ENCODE data around the gene GSE1. TPM values are rescaled to one million over a fixed set of nuclear protein-coding genes. Genes with fewer than 3 reads are reported as not detected.

GSE1 gene
- total RNA-seq, 1 experiment from 2014 or later: 38.4 TPM

DNA sequence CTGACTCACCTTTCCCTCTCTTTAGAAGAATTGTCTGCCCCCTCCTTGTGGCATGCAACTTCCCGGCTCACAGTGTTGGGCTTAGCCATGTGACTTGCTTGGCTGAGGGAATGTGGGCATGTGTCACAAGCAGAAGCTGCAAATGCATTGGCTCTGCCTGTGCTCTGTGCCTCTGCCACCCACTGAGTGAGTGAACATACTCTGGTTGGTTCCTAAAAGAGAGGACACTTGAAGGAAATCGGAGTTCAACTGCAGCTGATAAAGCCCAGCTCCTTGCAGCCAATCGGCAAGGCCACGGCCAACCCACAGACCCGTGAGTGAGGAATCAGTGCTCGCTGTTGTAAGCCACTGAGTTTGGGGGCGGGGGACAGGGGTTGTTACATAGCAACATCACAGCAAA, 86.5 kb downstream of the GSE1 start:
- Histone ChIP-seq H3K36me3 (ENCODE audit: low read depth, low read length) (no peaks in the 10 kb centered on the region), H3K9ac (ENCODE audit: low read length) (no peak overlapping the region), H3K4me1 (ENCODE audit: insufficient read depth, low read length) (no peaks in the 10 kb centered on the region), H3K4me2 (ENCODE audit: low read length) (no peak overlapping the region), H2AFZ (ENCODE audit: low read length) (no peak overlapping the region), H3K27me3 (ENCODE audit: low read length) (no peaks in the 10 kb centered on the region), H3K9me3 (ENCODE audit: low read length) (no peaks in the 10 kb centered on the region), H3K27ac (ENCODE audit: low read length) (no peak overlapping the region), H3K4me3 (ENCODE audit: low read length) (no peak overlapping the region), H3K9me2 (replicated peaks; ENCODE audit: low read length) (no peaks in the 10 kb centered on the region), H4K20me1 (ENCODE audit: low read length) (no peaks in the 10 kb centered on the region), H3F3A (ENCODE audit: low read length, unreplicated experiment) (no peaks in the 10 kb centered on the region), H3K79me2 (ENCODE audit: low read length) (no peaks in the 10 kb centered on the region)
- intact Hi-C loops (cut with micrococcal nuclease): no loop called here
- TF ChIP-seq EZH2phosphoT487 (IDR thresholded peaks at IDR 0.05; ENCODE audit: borderline replicate concordance, low read length) (no peak), EZH2 (IDR thresholded peaks at IDR 0.05; ENCODE audit: low read length, unreplicated experiment) (no peak)
- TF ChIP-seq, protein P1, sequence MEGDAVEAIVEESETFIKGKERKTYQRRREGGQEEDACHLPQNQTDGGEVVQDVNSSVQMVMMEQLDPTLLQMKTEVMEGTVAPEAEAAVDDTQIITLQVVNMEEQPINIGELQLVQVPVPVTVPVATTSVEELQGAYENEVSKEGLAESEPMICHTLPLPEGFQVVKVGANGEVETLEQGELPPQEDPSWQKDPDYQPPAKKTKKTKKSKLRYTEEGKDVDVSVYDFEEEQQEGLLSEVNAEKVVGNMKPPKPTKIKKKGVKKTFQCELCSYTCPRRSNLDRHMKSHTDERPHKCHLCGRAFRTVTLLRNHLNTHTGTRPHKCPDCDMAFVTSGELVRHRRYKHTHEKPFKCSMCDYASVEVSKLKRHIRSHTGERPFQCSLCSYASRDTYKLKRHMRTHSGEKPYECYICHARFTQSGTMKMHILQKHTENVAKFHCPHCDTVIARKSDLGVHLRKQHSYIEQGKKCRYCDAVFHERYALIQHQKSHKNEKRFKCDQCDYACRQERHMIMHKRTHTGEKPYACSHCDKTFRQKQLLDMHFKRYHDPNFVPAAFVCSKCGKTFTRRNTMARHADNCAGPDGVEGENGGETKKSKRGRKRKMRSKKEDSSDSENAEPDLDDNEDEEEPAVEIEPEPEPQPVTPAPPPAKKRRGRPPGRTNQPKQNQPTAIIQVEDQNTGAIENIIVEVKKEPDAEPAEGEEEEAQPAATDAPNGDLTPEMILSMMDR (conservative IDR thresholded peaks at IDR 0.05; ENCODE audit: low read depth, low read length): no peak
- DNase-seq (no peak), ATAC-seq (peak; percentile 54; the same call in 1 of the 2 replicates)
- ChIA-PET POLR2A (ENCODE audit: unreplicated experiment) (no interaction called here), CTCF (no interaction called here)
- no TSS peak for BruUV-seq (replicated peaks)

DNA sequence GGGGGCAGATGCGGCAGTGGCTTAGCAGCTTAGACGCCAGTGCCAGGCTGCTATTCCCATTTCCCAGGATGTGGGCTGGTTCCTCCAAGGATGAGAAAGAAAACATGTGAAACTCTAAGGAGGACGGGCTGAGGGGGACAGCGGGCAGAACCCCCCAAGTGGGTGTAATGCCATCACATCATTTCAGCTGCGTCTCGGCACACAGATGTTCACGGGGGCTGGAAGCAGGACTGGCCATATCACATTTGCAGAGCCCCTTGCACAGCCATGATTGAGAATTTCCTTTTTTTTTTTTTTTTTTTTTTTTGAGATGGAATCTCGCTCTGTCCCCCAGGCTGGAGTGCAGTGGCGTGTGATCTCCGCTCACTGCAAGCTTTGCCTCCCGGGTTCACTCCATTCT, 90.9 kb downstream of the GSE1 start:
- H3K36me3 ChIP-seq (ENCODE audit: low read depth, low read length): no peaks in the 10 kb centered on the region
- H3K9me2 ChIP-seq (replicated peaks; ENCODE audit: low read length): no peaks in the 10 kb centered on the region
- ChIA-PET CTCF (no interaction called here), POLR2A (ENCODE audit: unreplicated experiment) (no interaction called here)
- H3F3A ChIP-seq (ENCODE audit: low read length, unreplicated experiment): no peaks in the 10 kb centered on the region
- H3K4me1 ChIP-seq (ENCODE audit: insufficient read depth, low read length): no peaks in the 10 kb centered on the region
- no peak for ATAC-seq
- no peak overlapping the region for H2AFZ ChIP-seq (ENCODE audit: low read length)
- H3K4me2 ChIP-seq (ENCODE audit: low read length): no peak overlapping the region
- BruUV-seq (replicated peaks): no TSS peak
- no peaks in the 10 kb centered on the region for H3K9me3 ChIP-seq (ENCODE audit: low read length)
- H3K9ac ChIP-seq (ENCODE audit: low read length): no peak overlapping the region
- H3K27ac ChIP-seq (ENCODE audit: low read length): no peak overlapping the region
- H3K4me3 ChIP-seq (ENCODE audit: low read length): no peak overlapping the region
- DNase-seq: no peak
- intact Hi-C loops (cut with micrococcal nuclease): no loop called here
- no peaks in the 10 kb centered on the region for H4K20me1 ChIP-seq (ENCODE audit: low read length)
- H3K79me2 ChIP-seq (ENCODE audit: low read length): no peaks in the 10 kb centered on the region
- no peaks in the 10 kb centered on the region for H3K27me3 ChIP-seq (ENCODE audit: low read length)
- TF ChIP-seq EZH2 (IDR thresholded peaks at IDR 0.05; ENCODE audit: low read length, unreplicated experiment) (no peak), EZH2phosphoT487 (IDR thresholded peaks at IDR 0.05; ENCODE audit: borderline replicate concordance, low read length) (no peak)
- TF ChIP-seq, protein P1 (conservative IDR thresholded peaks at IDR 0.05; ENCODE audit: low read depth, low read length): no peak

DNA sequence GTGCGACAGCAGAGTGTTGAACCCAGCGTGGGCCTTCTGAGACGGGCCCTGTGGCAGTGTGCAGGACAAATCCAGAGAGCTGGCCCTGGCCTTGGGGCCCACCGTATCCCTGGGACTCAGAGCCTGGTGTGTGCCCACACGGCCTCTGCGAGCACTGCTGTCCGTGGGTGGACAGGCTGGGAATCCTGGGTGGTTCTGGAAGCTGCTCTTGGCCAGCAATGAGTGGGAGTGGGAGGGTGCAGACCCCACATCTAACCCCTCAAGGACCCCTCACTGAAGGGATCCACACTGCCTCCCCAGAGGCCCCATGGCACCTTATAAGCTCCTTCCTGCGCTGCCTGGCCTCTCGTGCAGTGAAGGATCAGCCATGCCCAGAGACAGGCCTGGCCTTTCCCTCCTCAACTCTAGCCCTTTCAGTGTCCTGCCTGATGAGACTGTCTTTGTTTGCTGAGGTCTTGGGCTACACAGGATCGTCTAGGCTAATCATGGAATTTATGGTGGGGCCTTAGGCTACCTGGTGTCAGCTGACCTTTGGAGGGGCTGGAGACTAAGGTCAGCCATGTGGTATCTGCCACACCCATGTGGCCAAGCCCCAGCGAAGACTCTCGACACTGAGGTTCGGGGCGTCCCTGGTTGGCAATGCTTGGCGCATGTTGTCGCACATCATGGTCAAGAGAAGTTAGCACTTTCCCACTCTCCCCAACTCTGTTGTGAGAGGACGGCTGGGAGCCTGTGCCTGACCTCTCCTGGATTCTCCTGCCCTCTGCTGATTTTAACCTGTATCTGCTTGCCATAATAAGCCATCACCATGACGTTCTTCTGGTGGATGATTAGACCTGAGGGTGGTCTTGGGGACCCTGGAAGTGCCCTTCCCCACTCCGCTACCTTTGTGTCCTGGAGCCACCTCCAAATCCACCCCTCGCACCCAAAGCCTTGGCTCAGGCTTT, 92.1 kb downstream of the GSE1 start:
- intact Hi-C loops (cut with micrococcal nuclease): no loop called here
- ChIA-PET POLR2A (ENCODE audit: unreplicated experiment) (no interaction called here), CTCF (no interaction called here)
- Histone ChIP-seq H3F3A (ENCODE audit: low read length, unreplicated experiment) (no peaks in the 10 kb centered on the region), H3K4me2 (ENCODE audit: low read length) (no peak overlapping the region), H3K9me3 (ENCODE audit: low read length) (no peaks in the 10 kb centered on the region), H3K4me1 (ENCODE audit: insufficient read depth, low read length) (no peaks in the 10 kb centered on the region), H3K27ac (ENCODE audit: low read length) (no peak overlapping the region), H3K27me3 (ENCODE audit: low read length) (no peaks in the 10 kb centered on the region), H3K36me3 (ENCODE audit: low read depth, low read length) (no peaks in the 10 kb centered on the region), H3K9me2 (replicated peaks; ENCODE audit: low read length) (no peaks in the 10 kb centered on the region), H2AFZ (ENCODE audit: low read length) (no peak overlapping the region), H4K20me1 (ENCODE audit: low read length) (no peaks in the 10 kb centered on the region), H3K79me2 (ENCODE audit: low read length) (no peaks in the 10 kb centered on the region), H3K9ac (ENCODE audit: low read length) (no peak overlapping the region), H3K4me3 (ENCODE audit: low read length) (no peak overlapping the region)
- no peak for DNase-seq
- ATAC-seq: no peak
- no peak for TF ChIP-seq EZH2phosphoT487 (IDR thresholded peaks at IDR 0.05; ENCODE audit: borderline replicate concordance, low read length)
- no peak for TF ChIP-seq EZH2 (IDR thresholded peaks at IDR 0.05; ENCODE audit: low read length, unreplicated experiment)
- TF ChIP-seq, protein P1 (conservative IDR thresholded peaks at IDR 0.05; ENCODE audit: low read depth, low read length): no peak
- no TSS peak for BruUV-seq (replicated peaks)

Measured in PC-3 (cell line).